ENCODE measurements around the gene TTLL9. TPM values are rescaled to one million over a fixed set of nuclear protein-coding genes. Genes with fewer than 3 reads are reported as not detected.

TTLL9 gene
- total RNA-seq, 2 experiments from 2014 or later: not detected

- H3K27ac Mint-ChIP-seq: no peak overlapping the region
- ChIA-PET CTCF (interaction anchor here (0.7 to 1.6 kb wide), 4 partner anchors 12 to 114 kb away, joined by 3 to 7 read pairs (median 4); partner anchors contain the start of gene PDRG1), POLR2A (no interaction called here)
- H3K4me1 Mint-ChIP-seq (ENCODE audit: low read depth): peaks cover 3% of the 10 kb centered on the region
- intact Hi-C loops (cut with micrococcal nuclease): no loop called here
- peaks cover 33% of the 10 kb centered on the region for H3K27me3 Mint-ChIP-seq
- DNase-seq (no peak), ATAC-seq (no peak)
- H3K36me3 Mint-ChIP-seq (ENCODE audit: low read depth): no peaks in the 10 kb centered on the region
- no peaks in the 10 kb centered on the region for H3K9me3 Mint-ChIP-seq
- TF ChIP-seq CTCF (IDR thresholded peaks at IDR 0.05): no peak
- H3K4me3 Mint-ChIP-seq: no peak overlapping the region
These were observed 93.5 kb downstream of the TTLL9 start for GRCh38 chr20:31963889-31964288.

- H3K27me3 Mint-ChIP-seq: peaks cover 42% of the 10 kb centered on the region
- intact Hi-C loops (cut with micrococcal nuclease): no loop called here
- peak overlapping the region; percentile 35 for H3K4me3 Mint-ChIP-seq
- peaks cover 3% of the 10 kb centered on the region for H3K4me1 Mint-ChIP-seq (ENCODE audit: low read depth)
- ChIA-PET CTCF (interaction anchor here (1.0 to 3.5 kb wide), 3 partner anchors 15 to 64 kb away, joined by 3 to 18 read pairs (median 5); partner anchors contain the start of gene PDRG1), POLR2A (interaction anchor here (1.1 kb wide), 1 partner anchor 16 kb away, joined by 3 read pairs; no protein-coding TSS in a partner anchor)
- H3K36me3 Mint-ChIP-seq (ENCODE audit: low read depth): no peaks in the 10 kb centered on the region
- ATAC-seq (no peak), DNase-seq (no peak)
- no peak overlapping the region for H3K27ac Mint-ChIP-seq
- no peak for TF ChIP-seq CTCF (IDR thresholded peaks at IDR 0.05)
- no peaks in the 10 kb centered on the region for H3K9me3 Mint-ChIP-seq
These were observed 96.7 kb downstream of the TTLL9 start for GRCh38 chr20:31966991-31967655.

GRCh38 chr20:31967830-31968249 lies 97.4 kb downstream of the TTLL9 start, which contains the start of gene XKR7:
Gene XKR7 (plus strand): TSS chr20:31968151. CDS start chr20:31968176, 25 bp downstream.
- intact Hi-C loops (cut with micrococcal nuclease): no loop called here
- H3K9me3 Mint-ChIP-seq: no peaks in the 10 kb centered on the region
- POLR2A ChIA-PET: no interaction called here

GRCh38 chr20:31968291-31969126 lies 98.1 kb downstream of the TTLL9 start:
- peak; percentile 96 for ATAC-seq
- intact Hi-C loops (cut with micrococcal nuclease): no loop called here
- peak; percentile 83 for DNase-seq
- Mint-ChIP-seq H3K4me3 (peak overlapping the region; percentile 73), H3K27ac (no peak overlapping the region), H3K27me3 (peaks cover 42% of the 10 kb centered on the region), H3K9me3 (no peaks in the 10 kb centered on the region), H3K36me3 (ENCODE audit: low read depth) (no peaks in the 10 kb centered on the region), H3K4me1 (ENCODE audit: low read depth) (peaks cover 3% of the 10 kb centered on the region)
- CTCF ChIA-PET: interaction anchor here (1.0 to 3.5 kb wide), 3 partner anchors 16 to 192 kb away, joined by 3 to 18 read pairs (median 3); partner anchors contain the start of gene PDRG1
- TF ChIP-seq CTCF (IDR thresholded peaks at IDR 0.05): no peak
- POLR2A ChIA-PET: no interaction called here

More at GRCh38 chr20:31967830-31968249, 97.4 kb downstream of the TTLL9 start, which contains the start of gene XKR7:
- H3K4me1 Mint-ChIP-seq (ENCODE audit: low read depth): peaks cover 3% of the 10 kb centered on the region
- H3K4me3 Mint-ChIP-seq: peak within 1 kb of the TSS; percentile 73
- ATAC-seq: peak; percentile 60
- H3K36me3 Mint-ChIP-seq (ENCODE audit: low read depth): no peaks in the 10 kb centered on the region
- CTCF ChIA-PET: interaction anchor here (1.0 to 3.5 kb wide), 2 partner anchors 16 to 144 kb away, joined by 3 to 18 read pairs; partner anchors contain the start of gene PDRG1
- no peak within 1 kb of the TSS for H3K27ac Mint-ChIP-seq
- peaks cover 40% of the 10 kb centered on the region for H3K27me3 Mint-ChIP-seq
- DNase-seq: peak; percentile 35
- no peak for TF ChIP-seq CTCF (IDR thresholded peaks at IDR 0.05)
